Neuronal stem cell (in vitro differentiated cells): ENCODE measurements around the gene NPAS3.

ENCODE experiments used
- DNase-seq: peaks from one replicate; pipeline ENCODE4 v3.0.0-alpha.2; 2013; ENCODE audit warnings: low spot score
- H2AFZ ChIP-seq: one replicate; pipeline ENCODE4 v1.6.1; 2013; ENCODE audit warnings: mild to moderate bottlenecking, low read length, inconsistent platforms
- H2AK5ac ChIP-seq: 2 replicates; pipeline ENCODE4 v1.6.1; 2013; ENCODE audit warnings: low read depth, mild to moderate bottlenecking, inconsistent platforms, low read length, moderate library complexity, mixed read lengths
- H2BK120ac ChIP-seq: 2 replicates; pipeline ENCODE4 v1.6.1; 2013; ENCODE audit warnings: low read depth, mild to moderate bottlenecking, inconsistent platforms, low read length, moderate library complexity, mixed read lengths
- H2BK12ac ChIP-seq: one replicate; pipeline ENCODE4 v1.6.1; 2013; ENCODE audit warnings: low read length, inconsistent platforms
- H2BK15ac ChIP-seq: 2 replicates; pipeline ENCODE4 v1.6.1; 2013; ENCODE audit warnings: mild to moderate bottlenecking, low read length, inconsistent platforms, mixed read lengths
- H2BK5ac ChIP-seq: one replicate; pipeline ENCODE4 v1.6.1; 2013; ENCODE audit warnings: inconsistent platforms, mild to moderate bottlenecking, low read length, moderate library complexity
- H3K14ac ChIP-seq: one replicate; pipeline ENCODE4 v1.6.1; 2013; ENCODE audit warnings: low read length, inconsistent platforms
- H3K18ac ChIP-seq: 2 replicates; pipeline ENCODE4 v1.6.1; 2013; ENCODE audit warnings: low read length, inconsistent platforms
- H3K23ac ChIP-seq: 2 replicates; pipeline ENCODE4 v1.6.1; 2013; ENCODE audit warnings: low read depth, mild to moderate bottlenecking, mixed read lengths, low read length, inconsistent platforms; ENCODE audit not compliant: poor library complexity
- H3K27ac ChIP-seq: replicated peaks from 3 replicates; pipeline ENCODE4 v1.5.1; 2013; ENCODE audit warnings: low read length, inconsistent platforms
- H3K27me3 ChIP-seq, 3 experiments: 2 replicates each; pipeline ENCODE4 v1.6.1; 2013; ENCODE audit warnings: low read length in 3 of 3, mild to moderate bottlenecking in 2 of 3, inconsistent platforms in 1 of 3, low read depth in 1 of 3, mixed read lengths in 1 of 3, moderate library complexity in 1 of 3; ENCODE audit not compliant: control insufficient read depth in 3 of 3, insufficient read depth in 3 of 3
- H3K36me3 ChIP-seq, 2 donors: replicated peaks in 1 of 2; 2 replicates each; pipeline ENCODE4 v1.6.1; 2013; ENCODE audit warnings: low read length in 2 of 2; ENCODE audit not compliant: control insufficient read depth in 2 of 2, insufficient read depth in 2 of 2
- H3K4ac ChIP-seq: 2 replicates; pipeline ENCODE4 v1.6.1; 2013; ENCODE audit warnings: inconsistent platforms, mild to moderate bottlenecking, low read length, moderate library complexity
- H3K4me1 ChIP-seq, 2 donors: 1 replicate in 1 of 2; 2 replicates in 1 of 2; pipeline ENCODE4 v1.6.1; 2013; ENCODE audit warnings: low read length in 2 of 2, low read depth in 1 of 2; ENCODE audit not compliant: control insufficient read depth in 2 of 2, insufficient read depth in 1 of 2
- H3K4me2 ChIP-seq: one replicate; pipeline ENCODE4 v1.6.1; 2013; ENCODE audit warnings: mild to moderate bottlenecking, low read length, inconsistent platforms; ENCODE audit not compliant: insufficient read depth, poor library complexity, severe bottlenecking
- H3K4me3 ChIP-seq, 2 donors: 2 replicates each; pipeline ENCODE4 v1.5.1; 2013; ENCODE audit warnings: low read length in 2 of 2, mild to moderate bottlenecking in 2 of 2, inconsistent platforms in 1 of 2, moderate library complexity in 1 of 2
- H3K79me1 ChIP-seq: one replicate; pipeline ENCODE4 v1.6.1; 2013; ENCODE audit warnings: low read depth, mild to moderate bottlenecking, inconsistent platforms, low read length, moderate library complexity
- H3K9ac ChIP-seq: one replicate; pipeline ENCODE4 v1.6.1; 2013; ENCODE audit warnings: mild to moderate bottlenecking, low read depth, low read length, inconsistent platforms; ENCODE audit not compliant: poor library complexity
- H3K9me3 ChIP-seq, 2 donors: replicated peaks in 1 of 2; 2 replicates each; pipeline versions ENCODE3 to v1.6.1; 2013; ENCODE audit warnings: low read length in 2 of 2, mild to moderate bottlenecking in 2 of 2, inconsistent platforms in 1 of 2, low read depth in 1 of 2, mixed read lengths in 1 of 2, moderate library complexity in 1 of 2; ENCODE audit not compliant: control insufficient read depth in 2 of 2, insufficient read depth in 1 of 2
- H4K8ac ChIP-seq: one replicate; pipeline ENCODE4 v1.6.1; 2013; ENCODE audit warnings: low read depth, mild to moderate bottlenecking, inconsistent platforms, low read length, moderate library complexity
- H4K91ac ChIP-seq: one replicate; pipeline ENCODE4 v1.6.1; 2013; ENCODE audit warnings: low read length, low read depth, mild to moderate bottlenecking, inconsistent platforms; ENCODE audit not compliant: poor library complexity
- WGBS, 2 donors: extraction: QIAGEN DNeasy Blood & Tissue Kit; methylation state at CpG; one replicate each; pipeline ENCODE4 v1.1.7; 2013; ENCODE audit warnings: missing lambda C conversion rate in 2 of 2, mixed read lengths in 1 of 2; ENCODE audit not compliant: insufficient read length in 2 of 2, insufficient replicate concordance in 1 of 2; ENCODE audit errors: extremely low coverage in 2 of 2; 5-methylcytosine and 5-hydroxymethylcytosine counted together

The NPAS3 gene

DNA sequence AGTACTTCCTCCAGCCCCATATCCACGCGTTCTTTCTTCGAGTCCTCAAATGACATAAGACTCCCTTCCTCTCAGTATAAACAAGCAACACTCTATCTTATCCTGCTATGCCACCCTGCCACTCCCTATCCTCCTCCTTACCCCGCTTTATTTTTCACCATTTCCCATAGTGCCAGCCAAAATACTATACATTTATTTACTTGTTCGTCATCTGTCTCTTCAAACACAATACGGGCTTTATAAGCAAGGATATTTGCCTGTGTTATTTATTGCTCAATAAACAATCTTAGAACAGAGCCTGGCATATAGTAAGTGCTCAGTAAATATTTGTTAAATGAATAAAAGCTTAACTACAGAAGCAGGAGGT, 567.3 kb downstream of the NPAS3 start:
- no peak overlapping the region for H3K4me2 ChIP-seq
- no peaks in the 10 kb centered on the region for H3K9me3 ChIP-seq
- H3K9ac ChIP-seq: no peak overlapping the region
- no peak overlapping the region for H2BK5ac ChIP-seq
- no peak overlapping the region for H2BK120ac ChIP-seq
- no peaks in the 10 kb centered on the region for H3K79me1 ChIP-seq
- no peak overlapping the region for H3K18ac ChIP-seq
- WGBS, 2 donors: 100% methylated on average over 1 to 2 of the region's 6 CpGs
- DNase-seq: no peak
- H4K8ac ChIP-seq: no peak overlapping the region
- no peak overlapping the region for H2AFZ ChIP-seq
- H3K14ac ChIP-seq: no peak overlapping the region
- no peak overlapping the region for H3K23ac ChIP-seq
- H2AK5ac ChIP-seq: no peak overlapping the region
- H3K36me3 ChIP-seq: no peaks in the 10 kb centered on the region
- H3K4ac ChIP-seq: no peak overlapping the region
- H4K91ac ChIP-seq: no peak overlapping the region
- no peak overlapping the region for H2BK15ac ChIP-seq
- H3K4me3 ChIP-seq: no peak overlapping the region
- H3K27me3 ChIP-seq: no peaks in the 10 kb centered on the region
- no peak overlapping the region for H3K27ac ChIP-seq
- peaks cover 9 to 11% of the 10 kb centered on the region in 2 donors for H3K4me1 ChIP-seq
- no peak overlapping the region for H2BK12ac ChIP-seq

DNA sequence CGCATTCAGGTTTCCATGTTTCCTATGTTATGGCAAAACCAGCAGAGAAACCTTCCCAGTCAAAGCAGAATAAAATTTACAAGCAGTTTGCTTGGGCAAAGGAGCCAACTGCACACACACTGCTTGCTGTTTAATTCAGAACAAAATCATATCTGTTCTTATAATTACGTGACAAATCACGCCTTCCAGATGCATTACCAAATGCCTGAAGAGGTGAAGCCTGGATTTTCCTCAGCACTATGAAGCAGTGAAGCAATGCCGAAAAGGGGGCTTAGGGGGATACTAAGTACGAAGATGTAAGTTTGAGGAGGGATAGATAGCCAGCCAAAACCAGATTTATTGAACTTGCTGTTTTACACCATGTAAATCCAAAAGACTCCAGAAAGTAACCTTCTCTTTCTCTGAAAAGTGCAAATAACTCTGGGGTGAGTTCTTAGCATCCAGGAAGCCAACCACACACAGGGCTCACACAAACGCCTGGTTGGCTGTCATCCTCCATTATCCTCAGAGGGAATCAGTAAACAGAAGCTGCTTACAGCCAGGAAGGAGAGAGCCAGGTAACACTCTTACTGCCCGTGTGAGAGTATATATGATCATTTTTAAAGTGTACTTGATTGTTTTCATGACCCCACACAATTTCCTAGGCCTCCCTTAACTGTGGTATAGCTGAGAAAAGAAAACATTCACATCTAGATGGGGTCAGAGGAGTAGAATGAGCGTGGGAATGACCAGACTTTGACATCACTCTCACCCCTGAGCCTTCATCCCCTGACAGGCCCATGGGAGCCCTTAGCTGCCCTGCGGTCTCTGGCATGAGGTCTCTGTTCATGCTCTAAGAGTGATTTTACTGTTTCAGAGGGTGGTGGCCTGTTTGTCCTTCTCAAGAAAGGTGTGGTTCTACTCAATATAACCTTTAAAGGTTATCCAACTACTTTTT, 569.7 kb downstream of the NPAS3 start:
- no peak for DNase-seq

DNA sequence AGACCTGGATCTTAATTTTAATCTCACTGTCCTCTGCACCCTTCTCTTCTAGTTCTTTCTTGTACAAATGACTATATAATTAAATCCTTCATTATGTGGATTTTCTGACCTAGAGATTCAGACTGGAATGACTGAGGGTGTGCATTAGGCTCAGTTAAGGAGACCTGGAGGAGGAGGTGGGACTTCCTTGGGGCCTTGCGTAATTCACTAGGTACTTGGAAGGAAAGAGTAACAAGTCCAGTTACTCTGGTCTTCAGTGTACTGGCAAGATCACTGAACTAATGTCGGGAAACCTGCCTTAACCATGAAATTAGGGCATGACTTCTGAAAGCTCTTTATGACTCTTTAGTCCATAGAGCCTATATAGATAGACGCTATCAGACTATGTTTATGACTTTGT, 570.8 kb downstream of the NPAS3 start:
- Histone ChIP-seq H4K91ac (no peak overlapping the region), H3K23ac (no peak overlapping the region), H3K27ac (no peak overlapping the region), H2AFZ (no peak overlapping the region), H2BK12ac (no peak overlapping the region), H2AK5ac (no peak overlapping the region), H3K36me3 (no peaks in the 10 kb centered on the region), H3K4me1 (peaks cover 9 to 28% of the 10 kb centered on the region in 2 donors), H3K14ac (no peak overlapping the region), H2BK15ac (no peak overlapping the region), H3K79me1 (no peaks in the 10 kb centered on the region), H2BK120ac (no peak overlapping the region), H3K4me3 (no peak overlapping the region), H3K27me3 (no peaks in the 10 kb centered on the region), H3K9me3 (no peaks in the 10 kb centered on the region), H3K18ac (no peak overlapping the region), H3K4ac (no peak overlapping the region), H3K4me2 (no peak overlapping the region), H3K9ac (no peak overlapping the region), H2BK5ac (no peak overlapping the region), H4K8ac (no peak overlapping the region)
- WGBS, 2 donors: no CpG with 5 or more reads among the region's 3 CpGs
- no peak for DNase-seq

More for the DNA sequence above, 569.7 kb downstream of the NPAS3 start:
- H4K8ac ChIP-seq: no peak overlapping the region
- no peak overlapping the region for H2BK12ac ChIP-seq
- H3K4me2 ChIP-seq: no peak overlapping the region
- H3K18ac ChIP-seq: no peak overlapping the region
- no peak overlapping the region for H2AFZ ChIP-seq
- no peak overlapping the region for H2AK5ac ChIP-seq
- H3K27ac ChIP-seq: no peak overlapping the region
- no peaks in the 10 kb centered on the region for H3K36me3 ChIP-seq
- no peak overlapping the region for H3K4ac ChIP-seq
- H3K9me3 ChIP-seq: no peaks in the 10 kb centered on the region
- H2BK5ac ChIP-seq: no peak overlapping the region
- H2BK120ac ChIP-seq: no peak overlapping the region
- no peak overlapping the region for H3K4me3 ChIP-seq
- no CpG with 5 or more reads among the region's 9 CpGs for WGBS, 2 donors
- H3K27me3 ChIP-seq: no peaks in the 10 kb centered on the region
- H2BK15ac ChIP-seq: no peak overlapping the region
- peak overlapping the region; percentile 50 for H3K9ac ChIP-seq
- no peak overlapping the region for H3K14ac ChIP-seq
- no peak overlapping the region for H4K91ac ChIP-seq
- H3K4me1 ChIP-seq: peaks cover 9 to 28% of the 10 kb centered on the region in 2 donors
- H3K79me1 ChIP-seq: no peaks in the 10 kb centered on the region
- H3K23ac ChIP-seq: no peak overlapping the region

DNA sequence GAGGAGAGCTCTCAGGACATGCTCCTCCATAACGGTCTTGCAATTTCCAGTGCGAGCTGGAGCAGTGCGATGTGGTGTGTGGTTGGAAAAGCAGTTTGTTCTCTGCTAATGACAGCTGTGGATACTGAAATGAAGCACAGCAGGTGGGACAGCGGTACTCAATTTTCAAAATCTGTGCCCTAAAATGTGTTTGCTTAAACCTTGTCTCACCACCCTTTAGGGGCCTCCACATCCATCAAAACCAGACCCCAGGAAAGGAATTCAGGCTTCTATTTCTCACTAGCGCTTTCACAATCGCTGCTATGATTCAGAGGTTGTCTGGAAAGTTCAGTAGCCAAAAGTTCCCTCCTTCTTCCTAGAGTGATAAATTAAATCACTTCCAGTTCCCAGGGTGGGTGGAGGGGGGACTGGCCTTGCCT, 571.4 kb downstream of the NPAS3 start:
- H3K4me2 ChIP-seq: no peak overlapping the region
- H2AK5ac ChIP-seq: no peak overlapping the region
- H2BK12ac ChIP-seq: no peak overlapping the region
- H2AFZ ChIP-seq: no peak overlapping the region
- H3K23ac ChIP-seq: no peak overlapping the region
- H3K9me3 ChIP-seq: no peaks in the 10 kb centered on the region
- no peak for DNase-seq
- no peaks in the 10 kb centered on the region for H3K36me3 ChIP-seq
- H2BK15ac ChIP-seq: no peak overlapping the region
- no peak overlapping the region for H3K14ac ChIP-seq
- no peaks in the 10 kb centered on the region for H3K79me1 ChIP-seq
- no peak overlapping the region for H3K27ac ChIP-seq
- no peak overlapping the region for H3K18ac ChIP-seq
- no peaks in the 10 kb centered on the region for H3K27me3 ChIP-seq
- H2BK120ac ChIP-seq: no peak overlapping the region
- H3K4ac ChIP-seq: no peak overlapping the region
- peaks cover 9 to 28% of the 10 kb centered on the region in 2 donors for H3K4me1 ChIP-seq
- no peak overlapping the region for H2BK5ac ChIP-seq
- no peak overlapping the region for H3K4me3 ChIP-seq
- H4K91ac ChIP-seq: no peak overlapping the region
- no peak overlapping the region for H4K8ac ChIP-seq
- no CpG with 5 or more reads among the region's 6 CpGs for WGBS, 2 donors
- no peak overlapping the region for H3K9ac ChIP-seq
